ENCODE data around the gene WARS2. TPM values are rescaled to one million over a fixed set of nuclear protein-coding genes. Genes with fewer than 3 reads are reported as not detected.

The WARS2 gene
- total RNA-seq, 1 experiment from 2014 or later, result 18.1 TPM

- intact Hi-C loops (cut with micrococcal nuclease), result loop anchor here (10.0 kb wide), 2 partner anchors 135 to 355 kb away; partner anchors contain the start of genes HAO2 and WARS2
- no peak for DNase-seq
- Histone ChIP-seq H4K20me1 (ENCODE audit: low read length) (no peaks in the 10 kb centered on the region), H3K9ac (ENCODE audit: low read length) (no peak overlapping the region), H3K27ac (ENCODE audit: low read length) (no peak overlapping the region), H3K27me3 (ENCODE audit: low read length) (no peaks in the 10 kb centered on the region), H3K9me3 (ENCODE audit: low read length) (no peaks in the 10 kb centered on the region), H3K4me2 (ENCODE audit: low read length) (no peak overlapping the region), H2AFZ (ENCODE audit: low read length) (no peak overlapping the region), H3K4me3 (ENCODE audit: low read length) (no peak overlapping the region), H3K9me2 (replicated peaks; ENCODE audit: low read length) (no peaks in the 10 kb centered on the region), H3K79me2 (ENCODE audit: low read length) (no peaks in the 10 kb centered on the region), H3K4me1 (ENCODE audit: insufficient read depth, low read length) (peaks cover 10% of the 10 kb centered on the region; the same call in 1 of the 2 replicates), H3K36me3 (ENCODE audit: low read depth, low read length) (no peaks in the 10 kb centered on the region), H3F3A (ENCODE audit: low read length, unreplicated experiment) (no peaks in the 10 kb centered on the region)
- no peak for ATAC-seq
- TF ChIP-seq EZH2phosphoT487 (IDR thresholded peaks at IDR 0.05; ENCODE audit: borderline replicate concordance, low read length) (no peak), EZH2 (IDR thresholded peaks at IDR 0.05; ENCODE audit: low read length, unreplicated experiment) (no peak), CTCF (conservative IDR thresholded peaks at IDR 0.05; ENCODE audit: low read depth, low read length) (no peak)
- ChIA-PET POLR2A (ENCODE audit: unreplicated experiment) (no interaction called here), CTCF (no interaction called here)
- no TSS peak for BruUV-seq (replicated peaks)
Observed at GRCh38 chr1:119010201-119010600, 130.3 kb downstream of the WARS2 start.

- no peak overlapping the region for H2AFZ ChIP-seq (ENCODE audit: low read length)
- H3K27me3 ChIP-seq (ENCODE audit: low read length), result no peaks in the 10 kb centered on the region
- no peaks in the 10 kb centered on the region for H3K9me3 ChIP-seq (ENCODE audit: low read length)
- no peak overlapping the region for H3K4me3 ChIP-seq (ENCODE audit: low read length)
- no TSS peak for BruUV-seq (replicated peaks)
- no peak overlapping the region for H3K27ac ChIP-seq (ENCODE audit: low read length)
- no peaks in the 10 kb centered on the region for H3K9me2 ChIP-seq (replicated peaks; ENCODE audit: low read length)
- TF ChIP-seq CTCF (conservative IDR thresholded peaks at IDR 0.05; ENCODE audit: low read depth, low read length), result no peak
- TF ChIP-seq EZH2phosphoT487 (IDR thresholded peaks at IDR 0.05; ENCODE audit: borderline replicate concordance, low read length), result no peak
- no peak for TF ChIP-seq EZH2 (IDR thresholded peaks at IDR 0.05; ENCODE audit: low read length, unreplicated experiment)
- no peak overlapping the region for H3K9ac ChIP-seq (ENCODE audit: low read length)
- no peaks in the 10 kb centered on the region for H4K20me1 ChIP-seq (ENCODE audit: low read length)
- no peaks in the 10 kb centered on the region for H3F3A ChIP-seq (ENCODE audit: low read length, unreplicated experiment)
- H3K36me3 ChIP-seq (ENCODE audit: low read depth, low read length), result no peaks in the 10 kb centered on the region
- DNase-seq (no peak), ATAC-seq (no peak)
- CTCF ChIA-PET, result interaction anchor here (0.6 to 1.0 kb wide), 5 partner anchors 8 to 858 kb away, joined by 3 to 6 read pairs (median 4); no protein-coding TSS in a partner anchor
- no peaks in the 10 kb centered on the region for H3K79me2 ChIP-seq (ENCODE audit: low read length)
- intact Hi-C loops (cut with micrococcal nuclease), result loop anchor here (5.0 kb wide), 2 partner anchors 182 to 268 kb away; no protein-coding TSS in a partner anchor
- H3K4me2 ChIP-seq (ENCODE audit: low read length), result peak overlapping the region; percentile 47; the same call in 1 of the 2 replicates
- 0 out of 2 replicates have a peak, but pooled peaks cover 7% of the 10 kb centered on the region for H3K4me1 ChIP-seq (ENCODE audit: insufficient read depth, low read length)
- POLR2A ChIA-PET (ENCODE audit: unreplicated experiment), result no interaction called here
Observed at GRCh38 chr1:119009312-119009655, 131.2 kb downstream of the WARS2 start.

Measured in PC-3 (cell line).